GM18520 (cell line): Measurements from ENCODE around the gene PSENEN.
"Not testable (repeated sequence)": the region's sequence is repeated elsewhere in the genome, so short reads cannot be mapped to it uniquely, and the experiment has no call there.

Experiments used
- ATAC-seq: cut with Tn5 transposase; IDR thresholded peaks from one replicate; pipeline ENCODE4 v1.9.1; 2021; ENCODE audit not compliant: unreplicated experiment

Gene PSENEN

GRCh38 chr19:35768082-35768421 is 22.6 kb downstream of the PSENEN start:
- no peak for ATAC-seq

GRCh38 chr19:35772362-35772761 is 26.9 kb downstream of the PSENEN start:
- ATAC-seq = not testable (repeated sequence)

GRCh38 chr19:35773020-35773806 is 27.8 kb downstream of the PSENEN start:
- ATAC-seq = no peak

- no peak for ATAC-seq
Observed at GRCh38 chr19:35774274-35775045, 29.0 kb downstream of the PSENEN start.

- no peak for ATAC-seq
Observed at GRCh38 chr19:35775046-35775297, 29.5 kb downstream of the PSENEN start.

GRCh38 chr19:35775298-35776101 is 30.0 kb downstream of the PSENEN start, which contains the start of gene ARHGAP33:
TSS of gene ARHGAP33 (plus strand) at chr19:35775564. CDS start at chr19:35775659, 95 bp downstream.
- peak; percentile 90 for ATAC-seq

- ATAC-seq = no peak
Observed at GRCh38 chr19:35776102-35776788, 30.8 kb downstream of the PSENEN start.

GRCh38 chr19:35777086-35777841 is 31.8 kb downstream of the PSENEN start:
- ATAC-seq = no peak

GRCh38 chr19:35777961-35778360 is 32.5 kb downstream of the PSENEN start:
- no peak for ATAC-seq

GRCh38 chr19:35779033-35779432 is 33.6 kb downstream of the PSENEN start:
- no peak for ATAC-seq

- no peak for ATAC-seq
Observed at GRCh38 chr19:35780058-35780457, 34.6 kb downstream of the PSENEN start.

- no peak for ATAC-seq
Observed at GRCh38 chr19:35780717-35781116, 35.3 kb downstream of the PSENEN start.

- no peak for ATAC-seq
Observed at GRCh38 chr19:35781650-35782049, 36.2 kb downstream of the PSENEN start.

GRCh38 chr19:35782589-35782988 is 37.1 kb downstream of the PSENEN start:
- ATAC-seq = no peak

- no peak for ATAC-seq
Observed at GRCh38 chr19:35783469-35784434, 38.3 kb downstream of the PSENEN start.

- no peak for ATAC-seq
Observed at GRCh38 chr19:35784503-35785338, 39.3 kb downstream of the PSENEN start.

GRCh38 chr19:35785339-35785627 is 39.8 kb downstream of the PSENEN start:
- ATAC-seq = no peak

- no peak for ATAC-seq
Observed at GRCh38 chr19:35786299-35787160, 41.1 kb downstream of the PSENEN start.
